SK-MEL-5 (cell line): ENCODE measurements around the gene CACNB1. TPM values are rescaled to one million over a fixed set of nuclear protein-coding genes. Genes with fewer than 3 reads are reported as not detected.

ENCODE experiments used
- DNase-seq: peaks from one replicate; pipeline ENCODE4 v3.0.0-alpha.2; 2016; ENCODE audit warnings: low read depth, low spot score
- in situ Hi-C: cut with HindIII; loops from 2 replicates; pipeline ENCODE4 v1.10.0; 2016; ENCODE audit warnings: low sequenced_read_pairs, high pct_unique_total_duplicates, low pct_unique_long_range_greater_than_20kb
- total RNA-seq: library from RNA; depleted of rRNA; stranded (reverse); fragments of >200 nt; shearing (Covaris generic); gene quantifications from 2 replicates; pipeline ENCODE4 v1.2.3, GENCODE V29; 2014

Gene CACNB1
- total RNA-seq, 1 experiment from 2014 or later, result 0.74 TPM

- in situ Hi-C loops, result no loop called here
- DNase-seq, result no peak
Observed at GRCh38 chr17:39167476-39167875, 30.0 kb downstream of the CACNB1 start.

GRCh38 chr17:39166437-39167335 lies 30.8 kb downstream of the CACNB1 start:
- in situ Hi-C loops, result no loop called here
- no peak for DNase-seq

- in situ Hi-C loops, result no loop called here
- no peak for DNase-seq
Observed at GRCh38 chr17:39165841-39166349, 31.6 kb downstream of the CACNB1 start, which contains the start of gene ARL5C. TSS of gene ARL5C (minus strand) at chr17:39166161. CDS start at chr17:39165760, 401 bp downstream.

GRCh38 chr17:39165178-39165840 lies 32.2 kb downstream of the CACNB1 start:
- no peak for DNase-seq
- in situ Hi-C loops, result no loop called here

GRCh38 chr17:39164675-39165143 lies 32.8 kb downstream of the CACNB1 start:
- peak; percentile 88 for DNase-seq
- in situ Hi-C loops, result no loop called here

GRCh38 chr17:39161962-39162361 lies 35.5 kb downstream of the CACNB1 start:
- DNase-seq, result no peak
- in situ Hi-C loops, result no loop called here

- in situ Hi-C loops, result no loop called here
- DNase-seq, result no peak
Observed at GRCh38 chr17:39158623-39159022, 38.8 kb downstream of the CACNB1 start.

- DNase-seq, result no peak
- in situ Hi-C loops, result no loop called here
Observed at GRCh38 chr17:39156491-39156890, 41.0 kb downstream of the CACNB1 start.

GRCh38 chr17:39155654-39156053 lies 41.8 kb downstream of the CACNB1 start:
- no peak for DNase-seq
- in situ Hi-C loops, result no loop called here

GRCh38 chr17:39153599-39154051 lies 43.8 kb downstream of the CACNB1 start:
- peak; percentile 90 for DNase-seq
- in situ Hi-C loops, result no loop called here

- in situ Hi-C loops, result no loop called here
- no peak for DNase-seq
Observed at GRCh38 chr17:39151943-39152818, 45.3 kb downstream of the CACNB1 start.

GRCh38 chr17:39151150-39151942 lies 46.1 kb downstream of the CACNB1 start, which contains the start of gene PLXDC1:
TSS of gene PLXDC1 (minus strand) at chr17:39151637. CDS start at chr17:39151437, 200 bp downstream.
- DNase-seq, result no peak
- in situ Hi-C loops, result no loop called here

- in situ Hi-C loops, result no loop called here
- no peak for DNase-seq
Observed at GRCh38 chr17:39150795-39151149, 46.7 kb downstream of the CACNB1 start.

- in situ Hi-C loops, result no loop called here
- DNase-seq, result no peak
Observed at GRCh38 chr17:39150104-39150634, 47.3 kb downstream of the CACNB1 start.

- in situ Hi-C loops, result no loop called here
- DNase-seq, result no peak
Observed at GRCh38 chr17:39147221-39148185, 50.0 kb downstream of the CACNB1 start.
